Endodermal cell (in vitro differentiated cells): ENCODE measurements around the gene C2orf15. TPM values are rescaled to one million over a fixed set of nuclear protein-coding genes. Genes with fewer than 3 reads are reported as not detected.

Source experiments
- DNase-seq: peaks from one replicate; pipeline ENCODE4 v3.0.0-alpha.2; 2017
- H3K27ac ChIP-seq: 2 replicates; pipeline ENCODE4 v1.5.1; 2013; ENCODE audit warnings: mild to moderate bottlenecking, low read depth, low read length, moderate library complexity
- H3K27me3 ChIP-seq: 2 replicates; pipeline ENCODE4 v1.6.1; 2013; ENCODE audit warnings: mild to moderate bottlenecking, low read length, moderate library complexity; ENCODE audit not compliant: insufficient read depth, control insufficient read depth, poor library complexity, severe bottlenecking
- H3K36me3 ChIP-seq: 2 replicates; pipeline ENCODE4 v1.7.0; 2013; ENCODE audit warnings: mild to moderate bottlenecking, low read length, moderate library complexity; ENCODE audit not compliant: control insufficient read depth, insufficient read depth
- H3K4me1 ChIP-seq: one replicate; pipeline ENCODE4 v1.7.0; 2013; ENCODE audit warnings: low read length; ENCODE audit not compliant: control insufficient read depth, insufficient read depth
- H3K4me3 ChIP-seq: 2 replicates; pipeline ENCODE4 v1.5.1; 2013; ENCODE audit warnings: mild to moderate bottlenecking, low read length, moderate library complexity
- H3K9ac ChIP-seq: 2 replicates; pipeline ENCODE4 v1.6.1; 2013; ENCODE audit warnings: mild to moderate bottlenecking, low read length, moderate library complexity; ENCODE audit not compliant: poor library complexity, severe bottlenecking; ENCODE audit errors: extremely low read depth
- H3K9me3 ChIP-seq: 2 replicates; pipeline ENCODE4 v1.6.1; 2013; ENCODE audit warnings: mild to moderate bottlenecking, low read length, moderate library complexity; ENCODE audit not compliant: control insufficient read depth
- H3K27ac Mint-ChIP-seq: 2 replicates; pipeline ENCODE4 v1.8.0; 2020; ENCODE audit warnings: mixed read lengths
- H3K27me3 Mint-ChIP-seq: 2 replicates; pipeline ENCODE4 v1.8.0; 2021; ENCODE audit warnings: mild to moderate bottlenecking, mixed read lengths; ENCODE audit not compliant: insufficient read depth
- H3K36me3 Mint-ChIP-seq: 2 replicates; pipeline ENCODE4 v1.8.0; 2020; ENCODE audit warnings: low read depth, mixed read lengths
- H3K4me1 Mint-ChIP-seq: 2 replicates; pipeline ENCODE4 v1.8.0; 2020; ENCODE audit warnings: mixed read lengths
- H3K4me3 Mint-ChIP-seq: 2 replicates; pipeline ENCODE4 v1.8.0; 2020; ENCODE audit warnings: mild to moderate bottlenecking, moderate library complexity, mixed read lengths
- H3K9me3 Mint-ChIP-seq: 2 replicates; pipeline ENCODE4 v1.8.0; 2020; ENCODE audit warnings: mild to moderate bottlenecking, mixed read lengths
- WGBS, 2 experiments: methylation state at CpG; one replicate each; pipeline versions ENCODE4 v1.1.5 to v1.1.7; 2013; ENCODE audit warnings: missing lambda C conversion rate in 2 of 2, mixed read lengths in 1 of 2; ENCODE audit not compliant: insufficient coverage in 1 of 2, insufficient read length in 1 of 2; 5-methylcytosine and 5-hydroxymethylcytosine counted together
- total RNA-seq, 2 donors: library from RNA; stranded (reverse); fragmentation: NEBNext Ultra II Directional in 1 of 2; extraction: Animal tissue kit (Norgen Biotek cat#: 25700) in 1 of 2; gene quantifications; 2 replicates in 1 of 2; 3 replicates in 1 of 2; pipeline ENCODE4 v1.2.1, GENCODE V29; 2021
- TF ChIP-seq, protein P1 (sequence below): fragments of 200-600 bp; sonication (generic); conservative IDR thresholded peaks from 2 replicates; pipeline ENCODE4 v1.5.0; 2021; ENCODE audit warnings: antibody characterized with exemption, mild to moderate bottlenecking

Gene C2orf15
- total RNA-seq, 2 donors from 2014 or later, result 3.1 to 6.5 TPM

DNA sequence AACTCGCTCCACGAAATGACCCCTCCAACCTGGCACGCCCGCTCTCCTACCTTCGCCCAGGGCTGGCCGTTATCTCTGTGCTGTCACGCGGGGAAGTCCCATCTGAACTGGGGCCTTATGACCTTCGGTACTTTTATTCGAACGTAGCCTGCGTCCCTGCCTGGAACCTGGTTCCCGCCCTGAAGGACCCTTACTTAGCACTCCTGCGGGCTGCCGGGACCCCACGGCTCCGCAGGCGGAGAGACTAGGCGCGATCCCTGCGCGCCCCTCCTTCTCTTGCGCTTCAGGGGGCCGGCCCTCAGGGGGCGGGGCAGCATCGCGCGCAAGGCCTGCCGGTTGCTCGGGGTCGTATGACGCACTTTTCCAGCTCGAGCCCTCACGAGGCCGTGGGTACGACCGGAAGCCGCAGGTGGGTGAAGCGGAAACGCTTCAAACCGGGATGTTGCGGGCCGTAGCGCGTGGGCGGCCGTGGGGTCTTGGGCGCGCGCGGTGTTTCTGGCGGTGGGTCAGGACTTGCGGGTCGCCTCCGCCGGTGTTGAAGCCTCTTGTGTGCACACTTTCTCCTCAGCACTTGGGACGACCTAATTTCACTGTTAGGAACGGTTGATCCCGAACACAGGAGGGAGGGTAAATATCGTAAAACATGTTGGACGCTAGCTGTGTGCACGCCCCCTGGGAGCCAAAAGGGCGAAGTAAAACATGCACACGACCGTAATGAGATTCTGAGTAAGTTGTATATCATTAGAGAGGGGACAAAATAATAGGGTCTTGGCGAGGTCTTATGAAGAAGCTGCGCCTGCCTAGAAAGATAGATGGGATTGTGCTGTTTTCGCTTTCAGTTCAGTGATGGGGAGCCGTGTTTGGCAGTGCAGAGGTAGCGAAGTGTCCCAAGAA is 13.4 kb downstream of the C2orf15 start, which contains the start of the genes LIPT1 and TSGA10:
Gene LIPT1, plus strand, starts transcription at position 325 of the 894 bp plus-strand sequence. CDS start 6,991 bp downstream, outside the sequence.
Gene TSGA10, minus strand, starts transcription at position 300 of the 894 bp plus-strand sequence. CDS start 45,503 bp downstream, outside the sequence.
- Mint-ChIP-seq H3K9me3 (no peaks in the 10 kb centered on the region), H3K27me3 (no peaks in the 10 kb centered on the region), H3K27ac (peak within 1 kb of the TSS; percentile 82), H3K4me3 (peak within 1 kb of the TSS; percentile 77), H3K36me3 (peaks cover 18% of the 10 kb centered on the region), H3K4me1 (peaks cover 13% of the 10 kb centered on the region)
- 0 to 1% methylated on average over 42 to 70 of the region's 70 CpGs for WGBS, 2 experiments
- TF ChIP-seq, protein P1, sequence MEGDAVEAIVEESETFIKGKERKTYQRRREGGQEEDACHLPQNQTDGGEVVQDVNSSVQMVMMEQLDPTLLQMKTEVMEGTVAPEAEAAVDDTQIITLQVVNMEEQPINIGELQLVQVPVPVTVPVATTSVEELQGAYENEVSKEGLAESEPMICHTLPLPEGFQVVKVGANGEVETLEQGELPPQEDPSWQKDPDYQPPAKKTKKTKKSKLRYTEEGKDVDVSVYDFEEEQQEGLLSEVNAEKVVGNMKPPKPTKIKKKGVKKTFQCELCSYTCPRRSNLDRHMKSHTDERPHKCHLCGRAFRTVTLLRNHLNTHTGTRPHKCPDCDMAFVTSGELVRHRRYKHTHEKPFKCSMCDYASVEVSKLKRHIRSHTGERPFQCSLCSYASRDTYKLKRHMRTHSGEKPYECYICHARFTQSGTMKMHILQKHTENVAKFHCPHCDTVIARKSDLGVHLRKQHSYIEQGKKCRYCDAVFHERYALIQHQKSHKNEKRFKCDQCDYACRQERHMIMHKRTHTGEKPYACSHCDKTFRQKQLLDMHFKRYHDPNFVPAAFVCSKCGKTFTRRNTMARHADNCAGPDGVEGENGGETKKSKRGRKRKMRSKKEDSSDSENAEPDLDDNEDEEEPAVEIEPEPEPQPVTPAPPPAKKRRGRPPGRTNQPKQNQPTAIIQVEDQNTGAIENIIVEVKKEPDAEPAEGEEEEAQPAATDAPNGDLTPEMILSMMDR, result peak; percentile 42
- Histone ChIP-seq H3K9ac (peak within 1 kb of the TSS; percentile 80), H3K4me1 (peaks cover 7% of the 10 kb centered on the region), H3K27me3 (no peaks in the 10 kb centered on the region), H3K27ac (peak within 1 kb of the TSS; percentile 52), H3K4me3 (peak within 1 kb of the TSS; percentile 98), H3K9me3 (no peaks in the 10 kb centered on the region), H3K36me3 (peaks cover 10% of the 10 kb centered on the region)
- DNase-seq, result peak; percentile 92

DNA sequence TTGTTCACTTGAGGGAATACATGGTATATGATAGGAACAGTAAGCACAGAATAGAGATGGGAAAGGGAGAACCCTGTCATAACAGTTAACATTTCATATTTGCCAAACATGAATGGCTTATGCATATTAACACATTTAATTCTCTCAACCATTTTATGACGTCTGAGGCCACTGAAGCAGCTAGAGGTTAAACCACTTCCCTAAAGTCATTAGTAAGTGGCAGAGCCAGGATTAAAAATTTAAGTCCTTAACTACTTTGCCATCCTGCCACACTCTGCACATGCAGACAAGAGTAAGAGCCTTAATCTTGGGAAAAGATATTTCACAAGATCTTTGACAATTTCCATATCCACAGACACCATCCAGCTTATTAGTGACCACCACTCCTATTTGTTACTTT is 15.4 kb downstream of the C2orf15 start:
- no peak overlapping the region for H3K4me3 Mint-ChIP-seq
- peaks cover 20% of the 10 kb centered on the region for H3K36me3 Mint-ChIP-seq

DNA sequence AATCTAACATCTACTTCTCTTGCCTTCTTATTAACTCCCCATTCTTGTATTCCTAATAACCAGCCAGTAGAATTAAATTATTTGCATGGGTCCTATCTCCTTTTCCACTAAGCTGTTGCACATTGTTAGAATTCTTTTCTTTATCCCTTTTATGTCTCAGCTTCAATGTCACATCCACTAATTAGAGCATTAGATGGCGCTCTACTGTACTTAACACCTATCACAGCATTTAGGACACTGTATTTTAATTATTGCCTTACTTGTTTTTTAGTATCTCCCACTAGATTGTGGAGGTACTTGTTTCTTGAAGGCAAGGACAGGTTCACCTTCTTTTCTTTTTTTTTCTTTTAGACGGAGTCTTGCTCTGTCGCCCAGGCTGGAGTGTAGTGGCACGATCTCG is 17.1 kb downstream of the C2orf15 start:
- Histone ChIP-seq H3K4me1 (peaks cover 7% of the 10 kb centered on the region), H3K9ac (no peak overlapping the region), H3K4me3 (no peak overlapping the region), H3K36me3 (peaks cover 27% of the 10 kb centered on the region), H3K9me3 (no peaks in the 10 kb centered on the region), H3K27ac (no peak overlapping the region), H3K27me3 (no peaks in the 10 kb centered on the region)
- no peak overlapping the region for H3K27ac Mint-ChIP-seq
- no peaks in the 10 kb centered on the region for H3K27me3 Mint-ChIP-seq
- no peaks in the 10 kb centered on the region for H3K9me3 Mint-ChIP-seq
- TF ChIP-seq, protein P1, result peak; percentile 26
- DNase-seq, result no peak
- peaks cover 23% of the 10 kb centered on the region for H3K36me3 Mint-ChIP-seq
- no peak overlapping the region for H3K4me3 Mint-ChIP-seq
- peaks cover 13% of the 10 kb centered on the region for H3K4me1 Mint-ChIP-seq
- WGBS, 2 experiments, result 94% methylated on average over 5 of the region's 5 CpGs; no CpG with 5 or more reads in 1 of the 2 experiments

More for the DNA sequence above, 15.4 kb downstream of the C2orf15 start:
- Histone ChIP-seq H3K4me1 (peaks cover 7% of the 10 kb centered on the region), H3K36me3 (peaks cover 17% of the 10 kb centered on the region), H3K9ac (no peak overlapping the region), H3K9me3 (no peaks in the 10 kb centered on the region), H3K27me3 (no peaks in the 10 kb centered on the region), H3K4me3 (peak overlapping the region; percentile 41), H3K27ac (no peak overlapping the region)
- Mint-ChIP-seq H3K9me3 (no peaks in the 10 kb centered on the region), H3K27me3 (no peaks in the 10 kb centered on the region), H3K4me1 (peaks cover 13% of the 10 kb centered on the region), H3K27ac (no peak overlapping the region)
- 83 to 100% methylated on average over 1 of the region's 1 CpG for WGBS, 2 experiments
- TF ChIP-seq, protein P1, result no peak
- no peak for DNase-seq
